GM12892 (cell line): ENCODE data around the gene PLSCR3.

Experiments used
- POLR2A ChIP-seq: IDR thresholded peaks from 2 replicates; pipeline ENCODE4 v1.6.1; 2011; ENCODE audit warnings: low read depth, low read length, control low read depth
- POLR2AphosphoS5 ChIP-seq: IDR thresholded peaks from 2 replicates; pipeline ENCODE4 v1.6.1; 2011; ENCODE audit warnings: low read depth, low read length, control low read depth

DNA sequence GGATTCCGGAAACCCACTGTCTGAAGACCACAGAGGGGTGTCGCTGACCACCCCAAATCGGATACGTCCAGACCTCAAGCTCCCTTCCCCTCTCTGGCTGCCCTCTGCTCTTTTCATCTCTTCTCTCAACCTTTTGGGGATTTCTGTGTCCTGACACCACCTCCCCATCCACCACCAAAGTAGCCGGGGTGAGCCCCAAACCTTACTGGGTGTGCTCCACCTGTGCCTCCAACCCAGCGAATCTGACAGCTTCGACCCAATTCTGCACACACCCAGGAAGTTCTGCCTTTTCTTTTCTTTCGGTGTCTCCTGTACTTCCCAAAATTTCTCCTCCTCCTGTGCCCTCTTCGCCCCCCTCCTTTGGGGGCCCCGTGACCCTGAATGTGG is 41.8 kb downstream of the PLSCR3 start:
- TF ChIP-seq POLR2AphosphoS5 (no peak), POLR2A (no peak)
